ENCODE measurements around the gene DIPK1A.

DIPK1A gene

DNA sequence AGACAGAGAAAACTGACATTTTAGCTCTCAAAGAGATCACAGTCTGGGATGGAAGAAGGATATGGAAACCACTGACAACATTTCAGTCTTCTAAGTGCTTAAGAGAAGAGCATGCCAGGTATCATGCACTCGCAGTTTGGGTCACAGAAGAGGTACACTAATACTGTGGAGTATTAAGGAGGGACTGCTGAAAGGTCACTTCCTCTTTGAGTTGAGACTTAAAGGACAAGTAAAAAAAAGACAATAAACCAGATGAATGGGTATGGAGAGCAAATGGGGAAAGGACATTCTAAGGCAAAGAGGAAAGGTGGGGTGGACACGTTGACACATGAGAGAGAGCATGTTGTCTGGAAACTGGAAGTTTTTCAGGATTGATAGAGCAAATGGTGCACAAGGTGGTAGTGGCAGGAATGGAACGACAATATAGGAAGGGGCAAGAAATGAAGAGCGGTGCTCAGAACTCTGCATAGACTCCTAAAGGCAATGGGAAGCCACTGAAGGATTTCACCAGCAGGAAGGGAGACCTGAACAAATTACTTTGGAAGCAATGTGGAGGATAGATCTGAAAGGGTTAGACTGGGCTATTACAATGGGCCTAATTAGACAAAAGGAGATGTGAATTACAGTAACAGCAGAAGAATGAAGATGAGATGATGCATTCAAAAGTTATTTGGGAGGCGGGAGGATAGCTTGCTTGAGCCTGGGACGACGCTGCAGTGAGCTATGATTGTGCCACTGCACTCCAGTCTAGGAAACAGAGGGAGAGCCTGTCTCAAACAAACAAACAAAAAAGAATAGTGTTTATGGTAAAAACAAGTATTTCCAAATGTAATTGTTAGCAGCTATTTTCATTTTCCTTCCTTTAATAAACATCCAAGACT, 11.1 kb downstream of the DIPK1A start:
- Mint-ChIP-seq H3K4me3 (no peak overlapping the region), H3K9me3 (no peaks in the 10 kb centered on the region), H3K4me1 (ENCODE audit: low read depth) (peaks cover 37% of the 10 kb centered on the region), H3K27me3 (ENCODE audit: low read depth) (no peaks in the 10 kb centered on the region), H3K27ac (no peak overlapping the region), H3K36me3 (ENCODE audit: low read depth) (peaks cover 7% of the 10 kb centered on the region)

DNA sequence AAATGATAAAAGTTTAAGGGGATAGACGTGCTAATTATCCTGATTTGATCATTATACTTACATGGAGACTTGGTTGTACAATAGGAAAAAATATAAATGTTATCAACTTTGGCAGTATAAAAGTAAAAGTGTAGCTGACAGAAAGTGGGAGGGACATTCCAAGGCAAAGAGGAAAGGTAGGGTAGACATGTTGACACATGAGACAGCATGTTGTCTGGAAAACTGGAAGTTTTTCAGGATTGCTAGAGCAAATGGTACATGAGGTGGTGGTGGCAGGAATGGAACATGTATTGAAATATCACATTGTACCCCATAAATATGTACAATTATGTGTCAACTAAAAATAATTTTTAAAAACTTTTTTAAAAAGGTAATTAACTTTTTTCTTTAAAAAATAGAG, 13.2 kb downstream of the DIPK1A start:
- H3K36me3 Mint-ChIP-seq (ENCODE audit: low read depth) = peaks cover 5% of the 10 kb centered on the region
- H3K27ac Mint-ChIP-seq = no peak overlapping the region
- H3K9me3 Mint-ChIP-seq = no peaks in the 10 kb centered on the region
- no peaks in the 10 kb centered on the region for H3K27me3 Mint-ChIP-seq (ENCODE audit: low read depth)
- H3K4me1 Mint-ChIP-seq (ENCODE audit: low read depth) = peaks cover 33% of the 10 kb centered on the region
- no peak overlapping the region for H3K4me3 Mint-ChIP-seq

DNA sequence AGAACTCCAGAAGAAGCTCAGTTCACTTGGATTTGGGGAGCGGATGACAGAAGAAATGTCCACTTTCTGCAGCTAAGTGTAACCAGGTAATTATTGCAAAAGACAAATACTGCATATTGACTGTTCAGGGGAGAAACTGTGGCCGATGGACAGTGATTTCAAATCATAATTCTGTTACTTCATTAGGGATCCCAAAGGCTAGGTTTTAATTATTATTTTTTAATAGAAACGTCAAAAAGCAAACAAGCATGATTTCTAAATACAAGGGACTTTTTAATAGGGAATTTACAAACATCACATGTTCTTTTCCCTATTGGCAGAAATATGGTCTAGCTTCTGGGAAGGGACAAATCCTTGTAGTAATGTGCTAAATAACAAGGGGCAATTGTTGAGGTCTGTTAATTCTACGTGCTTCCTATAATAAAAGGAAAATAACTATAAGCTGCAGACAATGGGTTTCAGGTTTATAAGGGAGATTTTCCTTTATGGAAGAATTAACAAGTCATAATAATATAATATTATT, 15.5 kb downstream of the DIPK1A start:
- no peak overlapping the region for H3K27ac Mint-ChIP-seq
- peaks cover 24% of the 10 kb centered on the region for H3K4me1 Mint-ChIP-seq (ENCODE audit: low read depth)
- H3K9me3 Mint-ChIP-seq = no peaks in the 10 kb centered on the region
- no peaks in the 10 kb centered on the region for H3K27me3 Mint-ChIP-seq (ENCODE audit: low read depth)
- peaks cover 5% of the 10 kb centered on the region for H3K36me3 Mint-ChIP-seq (ENCODE audit: low read depth)
- H3K4me3 Mint-ChIP-seq = no peak overlapping the region

DNA sequence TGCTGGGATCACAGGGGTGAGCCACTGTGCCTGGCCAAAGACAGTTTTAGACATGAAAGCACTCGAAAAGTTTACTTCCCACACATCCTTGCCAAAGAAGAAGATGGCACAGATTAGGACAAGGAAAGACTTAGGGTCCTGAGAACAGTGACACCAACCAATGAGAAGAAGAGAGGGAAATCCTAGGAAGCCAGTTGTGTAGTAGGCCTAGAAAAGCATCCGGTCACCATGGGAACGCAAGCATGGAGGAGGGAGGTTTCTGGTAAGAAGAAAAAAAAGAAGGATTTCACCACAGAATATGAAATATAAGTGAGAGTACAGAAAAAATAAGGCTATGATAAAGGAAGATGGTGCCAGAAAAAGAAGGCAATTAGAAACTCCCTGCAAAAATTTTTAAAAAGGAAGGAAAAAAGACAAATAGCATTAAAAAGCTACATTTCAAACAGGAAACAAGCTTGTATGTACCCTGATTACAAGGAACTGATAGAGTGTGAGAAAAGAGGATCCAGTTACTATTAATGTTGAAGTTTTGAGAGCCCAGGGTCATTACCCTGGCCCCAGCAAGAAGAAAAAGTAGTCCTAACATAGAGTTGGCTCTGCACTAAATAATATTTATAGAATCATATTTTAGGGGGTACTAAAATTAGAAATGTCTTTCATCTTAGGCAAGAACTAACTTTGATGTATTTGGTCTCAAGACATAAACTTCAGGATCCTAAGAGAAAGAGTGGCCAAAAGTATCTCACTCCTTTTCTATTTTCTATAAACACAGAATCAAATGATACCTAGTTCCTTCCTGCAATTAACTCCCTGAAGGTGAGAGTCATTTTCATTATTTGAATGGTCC, 16.1 kb downstream of the DIPK1A start:
- Mint-ChIP-seq H3K4me1 (ENCODE audit: low read depth) (peaks cover 24% of the 10 kb centered on the region), H3K36me3 (ENCODE audit: low read depth) (peaks cover 5% of the 10 kb centered on the region), H3K9me3 (no peaks in the 10 kb centered on the region), H3K4me3 (no peak overlapping the region), H3K27ac (no peak overlapping the region), H3K27me3 (ENCODE audit: low read depth) (no peaks in the 10 kb centered on the region)

DNA sequence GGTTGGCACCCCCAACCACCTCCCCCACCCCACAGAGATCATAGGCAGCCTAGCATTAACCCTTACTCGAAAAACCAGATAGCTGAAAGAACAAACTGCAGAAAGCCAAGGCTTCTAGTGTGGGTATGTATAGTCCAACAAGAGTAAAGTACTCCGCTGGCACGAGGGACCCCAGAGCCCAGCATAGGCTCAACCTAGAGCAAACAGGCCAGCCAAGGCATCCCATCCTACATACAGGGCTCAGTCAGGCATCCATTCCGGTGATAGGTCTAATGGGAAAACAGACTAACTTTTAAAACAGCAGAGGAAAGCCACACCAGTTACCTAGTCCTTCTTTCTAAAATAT, 17.8 kb downstream of the DIPK1A start:
- Mint-ChIP-seq H3K27ac (no peak overlapping the region), H3K9me3 (no peaks in the 10 kb centered on the region), H3K4me3 (no peak overlapping the region), H3K27me3 (ENCODE audit: low read depth) (no peaks in the 10 kb centered on the region), H3K36me3 (ENCODE audit: low read depth) (peaks cover 5% of the 10 kb centered on the region), H3K4me1 (ENCODE audit: low read depth) (peaks cover 24% of the 10 kb centered on the region)

DNA sequence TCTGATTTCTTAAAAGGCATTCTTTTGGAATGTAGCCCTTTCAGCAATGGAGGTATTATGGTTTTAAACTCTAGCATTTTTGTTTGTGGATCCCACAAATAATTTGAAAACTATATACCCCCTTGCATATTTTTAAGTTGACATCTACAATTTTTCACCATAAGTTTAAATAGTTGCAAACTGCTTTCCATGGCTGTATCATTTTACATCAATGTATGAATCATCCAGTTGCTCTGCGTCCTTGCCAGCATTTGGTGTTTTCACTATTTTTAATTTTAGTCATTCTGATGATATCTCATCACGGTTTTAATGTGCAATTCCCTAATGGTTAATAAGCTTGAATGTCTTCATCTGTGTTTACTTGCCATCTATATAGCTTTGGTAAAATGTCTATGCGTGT, 20.7 kb downstream of the DIPK1A start:
- no peaks in the 10 kb centered on the region for H3K36me3 Mint-ChIP-seq (ENCODE audit: low read depth)
- H3K4me1 Mint-ChIP-seq (ENCODE audit: low read depth) = peaks cover 27% of the 10 kb centered on the region
- no peaks in the 10 kb centered on the region for H3K9me3 Mint-ChIP-seq
- no peak overlapping the region for H3K27ac Mint-ChIP-seq
- no peak overlapping the region for H3K4me3 Mint-ChIP-seq
- H3K27me3 Mint-ChIP-seq (ENCODE audit: low read depth) = no peaks in the 10 kb centered on the region

DNA sequence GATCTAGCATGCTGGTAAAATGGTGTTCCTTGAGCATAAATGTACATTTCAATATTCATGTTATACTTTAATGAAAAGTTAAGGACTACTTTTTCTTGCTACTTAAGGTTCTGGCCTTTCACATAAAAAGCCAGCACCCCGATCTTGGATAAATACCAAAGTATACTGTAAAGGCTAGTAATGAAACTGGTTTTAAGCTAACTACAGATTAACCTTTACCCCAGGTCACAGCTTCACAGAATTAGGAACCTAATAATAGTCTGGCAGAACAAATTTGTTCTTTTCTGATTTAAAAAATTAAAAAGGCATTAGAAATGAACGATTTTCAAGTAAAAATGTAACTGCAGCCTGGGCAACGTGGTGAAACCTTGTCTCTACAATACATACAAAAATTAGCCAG, 23.5 kb downstream of the DIPK1A start:
- H3K9me3 Mint-ChIP-seq = no peaks in the 10 kb centered on the region

DNA sequence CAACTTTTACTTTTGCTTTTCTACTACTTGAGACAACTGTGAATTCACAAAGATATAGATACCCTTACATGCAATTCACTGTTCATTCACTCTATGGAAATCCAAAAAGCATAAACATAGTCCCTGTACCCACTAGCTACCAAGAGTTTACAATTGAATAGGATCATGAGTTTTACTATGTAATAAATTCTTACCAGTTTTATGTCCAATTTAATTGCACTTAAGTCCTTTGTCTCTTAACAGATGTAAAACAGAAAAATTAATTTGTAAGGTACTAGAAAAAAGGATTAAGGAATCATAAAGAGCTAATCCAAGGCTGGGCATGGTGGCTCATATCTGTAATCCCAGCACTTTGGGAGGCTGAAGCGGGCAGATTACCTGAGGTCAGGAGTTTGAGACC, 24.4 kb downstream of the DIPK1A start:
- H3K4me1 Mint-ChIP-seq (ENCODE audit: low read depth) = peaks cover 24% of the 10 kb centered on the region
- no peak overlapping the region for H3K27ac Mint-ChIP-seq
- no peak overlapping the region for H3K4me3 Mint-ChIP-seq
- H3K27me3 Mint-ChIP-seq (ENCODE audit: low read depth) = no peaks in the 10 kb centered on the region
- H3K9me3 Mint-ChIP-seq = no peaks in the 10 kb centered on the region
- peaks cover 4% of the 10 kb centered on the region for H3K36me3 Mint-ChIP-seq (ENCODE audit: low read depth)

More for the DNA sequence above, 23.5 kb downstream of the DIPK1A start:
- Mint-ChIP-seq H3K4me1 (ENCODE audit: low read depth) (peaks cover 24% of the 10 kb centered on the region), H3K4me3 (no peak overlapping the region), H3K27ac (no peak overlapping the region), H3K27me3 (ENCODE audit: low read depth) (no peaks in the 10 kb centered on the region), H3K36me3 (ENCODE audit: low read depth) (peaks cover 4% of the 10 kb centered on the region)

DNA sequence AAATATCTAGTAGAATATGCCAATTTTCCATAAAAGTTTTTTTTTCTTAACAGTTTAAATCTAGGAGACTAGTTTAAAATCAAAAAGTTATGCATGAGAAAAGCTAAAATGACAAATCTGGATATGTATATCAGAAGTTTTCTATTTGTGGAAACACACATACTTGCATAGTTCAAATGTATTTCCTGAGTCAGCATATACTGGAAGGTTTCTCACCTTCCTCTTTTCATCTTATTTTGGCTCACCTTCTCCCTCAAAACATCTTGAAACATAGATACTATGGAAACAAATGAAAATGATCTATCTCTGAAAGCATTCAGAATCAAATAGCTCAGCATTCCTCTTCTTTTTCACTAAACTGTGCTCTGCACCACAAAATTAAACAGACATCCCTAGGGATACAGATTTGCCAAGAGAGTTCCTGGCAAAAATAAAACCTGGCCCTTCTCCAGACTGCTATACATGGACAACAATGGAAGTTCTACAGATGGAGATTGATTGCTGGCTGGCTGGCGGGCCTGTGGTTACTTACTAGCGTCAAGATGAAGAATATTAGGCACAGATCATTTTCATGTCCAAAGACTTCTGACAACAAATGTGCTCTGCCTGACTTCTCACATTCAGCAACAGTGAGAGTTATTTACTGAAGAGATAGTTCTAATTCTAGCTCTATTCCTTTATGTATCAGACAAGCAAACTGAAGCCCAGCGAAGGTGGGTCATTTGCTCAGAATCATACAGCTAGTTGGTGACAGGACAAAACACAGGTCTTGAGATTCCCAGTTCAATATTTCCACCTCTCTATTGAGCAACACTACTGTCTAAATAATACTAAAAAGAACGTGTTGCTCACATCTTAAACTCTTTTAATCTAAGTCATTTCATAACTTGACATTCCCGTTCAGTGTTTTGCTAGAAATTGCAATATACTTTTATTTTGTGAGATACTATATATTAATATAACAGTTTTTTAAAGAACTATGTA, 26.6 kb downstream of the DIPK1A start:
- H3K36me3 Mint-ChIP-seq (ENCODE audit: low read depth) = peaks cover 4% of the 10 kb centered on the region
- H3K9me3 Mint-ChIP-seq = no peaks in the 10 kb centered on the region
- H3K27ac Mint-ChIP-seq = no peak overlapping the region
- no peak overlapping the region for H3K4me3 Mint-ChIP-seq
- no peaks in the 10 kb centered on the region for H3K27me3 Mint-ChIP-seq (ENCODE audit: low read depth)
- peaks cover 28% of the 10 kb centered on the region for H3K4me1 Mint-ChIP-seq (ENCODE audit: low read depth)

DNA sequence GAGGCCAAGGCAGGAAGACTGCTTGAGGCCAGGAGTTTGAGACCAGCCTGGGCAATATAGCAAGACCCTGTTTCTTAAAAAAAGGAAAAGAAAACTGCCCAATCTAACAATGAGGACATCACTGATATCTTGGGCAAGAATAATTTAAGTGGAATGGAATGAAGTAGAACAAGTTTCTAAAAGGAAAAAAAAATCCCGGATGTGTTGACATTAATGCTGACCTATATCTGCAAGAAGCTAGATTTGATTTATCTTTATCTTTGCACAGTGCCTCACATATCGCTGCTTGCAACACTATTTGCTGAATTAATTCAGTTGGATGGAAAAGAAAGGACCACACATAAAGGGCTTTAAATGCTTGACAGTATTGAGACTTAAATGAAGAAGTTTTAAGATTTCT, 27.8 kb downstream of the DIPK1A start:
- H3K27ac Mint-ChIP-seq = no peak overlapping the region
- no peaks in the 10 kb centered on the region for H3K9me3 Mint-ChIP-seq
- peaks cover 35% of the 10 kb centered on the region for H3K4me1 Mint-ChIP-seq (ENCODE audit: low read depth)
- H3K27me3 Mint-ChIP-seq (ENCODE audit: low read depth) = no peaks in the 10 kb centered on the region
- no peak overlapping the region for H3K4me3 Mint-ChIP-seq
- H3K36me3 Mint-ChIP-seq (ENCODE audit: low read depth) = peaks cover 9% of the 10 kb centered on the region

DNA sequence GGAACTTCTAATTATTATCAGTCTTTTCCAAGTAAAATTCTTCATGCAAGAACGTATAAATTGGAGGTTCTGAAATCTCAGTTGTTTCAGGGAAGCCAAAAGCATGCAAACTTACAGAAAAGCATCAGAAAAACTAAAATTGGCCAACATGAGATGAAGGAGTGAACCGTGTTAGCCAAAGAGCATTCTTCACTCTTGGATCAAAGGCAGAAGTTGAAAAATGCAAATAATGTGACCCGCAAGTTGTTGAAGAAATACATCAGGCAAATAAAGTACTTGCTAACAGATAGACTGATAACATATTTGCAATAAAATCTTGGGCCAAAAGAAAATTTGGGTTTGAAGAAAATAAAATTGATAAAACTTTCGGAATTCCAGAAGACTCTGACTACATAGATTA, 29.6 kb downstream of the DIPK1A start:
- Mint-ChIP-seq H3K27ac (no peak overlapping the region), H3K4me1 (ENCODE audit: low read depth) (peaks cover 28% of the 10 kb centered on the region), H3K27me3 (ENCODE audit: low read depth) (no peaks in the 10 kb centered on the region), H3K4me3 (no peak overlapping the region), H3K9me3 (no peaks in the 10 kb centered on the region), H3K36me3 (ENCODE audit: low read depth) (peaks cover 9% of the 10 kb centered on the region)

DNA sequence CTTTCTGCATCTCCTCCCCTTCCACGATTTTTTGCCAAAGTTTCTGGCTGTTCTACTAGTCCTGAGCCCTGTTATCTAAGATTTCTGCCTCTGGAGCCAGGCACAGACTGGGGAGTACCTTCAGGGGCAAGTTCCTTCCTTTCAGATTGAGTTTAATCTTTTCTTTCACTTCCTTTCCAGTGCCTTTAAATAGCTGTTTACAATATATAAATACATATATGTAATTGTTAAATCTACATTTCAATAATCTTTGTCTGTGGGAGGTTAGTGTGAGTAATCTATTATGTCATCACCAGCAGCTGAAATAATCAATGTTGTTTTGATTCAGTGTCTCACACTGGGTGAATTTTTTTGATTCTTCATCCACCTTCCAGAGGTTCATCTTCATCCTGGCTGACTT, 31.8 kb downstream of the DIPK1A start:
- peaks cover 17% of the 10 kb centered on the region for H3K4me1 Mint-ChIP-seq (ENCODE audit: low read depth)
- H3K4me3 Mint-ChIP-seq = no peak overlapping the region

DNA sequence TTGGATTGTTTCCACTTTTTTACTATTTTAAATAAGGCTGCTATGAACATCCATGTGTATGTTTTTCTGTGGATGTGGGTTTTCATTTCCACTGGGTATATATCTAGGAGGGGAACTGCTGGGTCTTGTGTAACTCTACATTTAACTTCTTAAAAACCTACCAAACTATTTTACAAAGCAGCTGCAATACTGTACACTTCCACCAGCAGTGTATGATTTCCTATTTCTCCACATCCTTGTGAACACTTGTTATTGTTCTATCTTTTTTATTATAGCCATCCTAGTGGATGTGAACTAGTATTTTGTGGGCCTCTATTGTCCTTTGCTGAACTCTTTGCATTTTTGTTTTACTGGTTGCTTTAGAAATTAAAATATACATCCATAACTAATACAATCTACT, 33.4 kb downstream of the DIPK1A start:
- peaks cover 14% of the 10 kb centered on the region for H3K4me1 Mint-ChIP-seq (ENCODE audit: low read depth)
- no peak overlapping the region for H3K4me3 Mint-ChIP-seq
- no peak overlapping the region for H3K27ac Mint-ChIP-seq

More for the DNA sequence above, 31.8 kb downstream of the DIPK1A start:
- no peaks in the 10 kb centered on the region for H3K27me3 Mint-ChIP-seq (ENCODE audit: low read depth)
- peaks cover 9% of the 10 kb centered on the region for H3K36me3 Mint-ChIP-seq (ENCODE audit: low read depth)
- H3K27ac Mint-ChIP-seq = no peak overlapping the region
- H3K9me3 Mint-ChIP-seq = no peaks in the 10 kb centered on the region

DNA sequence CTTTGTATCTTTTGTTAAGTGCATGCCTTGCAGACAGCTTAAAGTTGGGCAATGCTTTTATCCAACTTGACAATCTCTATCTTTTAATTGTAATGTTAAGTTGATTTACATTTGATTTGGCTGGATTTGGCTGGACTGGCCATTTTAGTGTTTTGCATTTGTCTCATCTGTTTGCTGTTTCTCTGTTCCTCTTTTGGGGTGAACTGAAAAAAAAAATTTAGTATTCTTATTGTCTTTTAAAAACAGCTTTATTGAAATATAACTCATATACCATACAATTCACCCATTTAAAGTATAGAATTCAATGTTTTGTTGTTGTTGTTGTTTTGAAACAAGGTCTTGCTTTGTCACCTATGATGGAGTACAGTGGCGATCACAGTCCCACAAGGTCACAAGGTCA, 34.4 kb downstream of the DIPK1A start:
- Mint-ChIP-seq H3K27me3 (ENCODE audit: low read depth) (no peaks in the 10 kb centered on the region), H3K9me3 (no peaks in the 10 kb centered on the region), H3K27ac (no peak overlapping the region), H3K4me3 (no peak overlapping the region), H3K36me3 (ENCODE audit: low read depth) (peaks cover 6% of the 10 kb centered on the region), H3K4me1 (ENCODE audit: low read depth) (peaks cover 14% of the 10 kb centered on the region)

More for the DNA sequence above, 33.4 kb downstream of the DIPK1A start:
- Mint-ChIP-seq H3K27me3 (ENCODE audit: low read depth) (no peaks in the 10 kb centered on the region), H3K36me3 (ENCODE audit: low read depth) (peaks cover 6% of the 10 kb centered on the region), H3K9me3 (no peaks in the 10 kb centered on the region)
